Nucleus accumbens (tissue), 56 donors: Measurements from ENCODE around the gene HNRNPA2B1.

Source experiments
- DNase-seq, 56 donors: peaks; one replicate each; lab custom pipeline; 2025; lab: John Stamatoyannopoulos, UW

Gene HNRNPA2B1

DNA sequence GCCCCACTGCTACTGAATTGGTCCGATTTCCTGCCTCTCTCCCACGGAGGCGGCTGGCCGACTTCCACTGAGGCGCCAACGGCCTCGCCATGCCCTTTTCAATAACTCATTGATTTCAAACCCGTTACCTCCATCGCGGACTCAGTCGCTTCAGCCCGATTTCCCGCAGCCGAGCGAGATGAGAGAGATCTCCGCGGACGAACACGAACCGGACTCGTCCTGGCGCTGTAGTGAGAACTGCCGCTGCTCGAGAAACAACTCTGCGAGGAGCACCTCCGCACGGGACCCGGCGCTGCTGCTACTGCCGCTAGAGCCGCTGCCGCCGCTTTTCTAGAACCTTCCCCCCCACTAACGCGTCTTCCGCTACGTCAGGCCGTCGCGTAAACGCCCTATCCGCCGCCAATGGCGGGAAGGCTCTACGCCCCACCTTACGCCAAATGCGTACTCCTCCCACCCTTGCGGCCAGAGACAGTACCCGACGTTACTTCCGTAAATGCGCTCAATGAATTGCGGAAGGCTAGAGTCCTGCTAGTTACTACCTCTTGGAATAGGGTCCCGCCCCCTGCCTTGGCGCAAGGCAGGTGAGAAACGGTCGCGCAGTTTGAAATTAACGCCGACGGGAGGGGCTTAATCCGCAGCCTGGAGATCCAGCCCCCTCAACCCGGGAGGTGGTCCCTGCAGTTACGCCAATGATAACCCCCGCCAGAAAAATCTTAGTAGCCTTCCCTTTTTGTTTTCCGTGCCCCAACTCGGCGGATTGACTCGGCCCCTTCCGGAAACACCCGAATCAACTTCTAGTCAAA is at the start of gene HNRNPA2B1:
TSS of gene HNRNPA2B1 (minus strand) at position 303 of the 803 bp plus-strand sequence. CDS start at position 134, 169 bp downstream.
- peak; percentile 89 to 99 (median 96) for DNase-seq

GRCh38 chr7:26250239-26250638 is 49.7 kb upstream of the HNRNPA2B1 start:
- DNase-seq: no peak

DNA sequence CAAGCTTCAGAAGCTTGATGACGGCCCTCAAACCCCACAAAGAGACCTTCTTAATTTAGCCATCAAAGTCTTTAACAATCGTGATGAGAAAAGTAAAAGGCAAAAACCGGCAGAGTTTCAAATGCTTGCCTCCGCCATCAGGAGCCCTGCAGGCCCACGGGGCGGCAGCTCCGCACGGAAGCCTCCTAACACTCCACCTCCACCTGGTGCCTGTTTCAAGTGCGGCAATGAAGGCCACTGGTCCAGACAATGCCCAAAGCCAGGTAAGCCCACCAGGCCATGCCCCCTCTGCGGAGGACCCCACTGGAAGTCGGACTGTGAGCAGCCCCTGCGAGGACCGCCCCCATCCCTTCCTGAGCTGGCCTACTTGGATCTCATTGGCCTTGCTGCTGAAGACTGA is 44.6 kb upstream of the HNRNPA2B1 start:
- no peak for DNase-seq

DNA sequence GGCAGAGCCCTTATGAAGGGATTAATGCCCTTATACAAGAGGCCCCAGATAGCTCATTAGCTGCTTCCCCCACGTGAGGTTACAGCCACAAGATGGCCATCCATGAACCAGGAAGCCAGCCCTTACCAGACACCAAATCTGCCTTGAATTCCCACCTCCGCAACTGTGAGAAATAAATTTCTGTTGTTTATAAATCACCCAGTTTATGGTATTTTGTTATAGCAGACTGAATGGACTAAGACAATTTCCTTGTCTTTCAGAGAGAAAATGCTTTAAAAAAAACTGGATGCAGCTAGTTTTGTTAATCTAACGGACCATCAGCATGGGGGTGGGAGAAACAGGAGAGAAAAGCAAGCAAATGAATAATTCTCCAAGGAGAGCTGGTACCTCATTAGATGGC is 37.5 kb upstream of the HNRNPA2B1 start:
- DNase-seq: no peak

DNA sequence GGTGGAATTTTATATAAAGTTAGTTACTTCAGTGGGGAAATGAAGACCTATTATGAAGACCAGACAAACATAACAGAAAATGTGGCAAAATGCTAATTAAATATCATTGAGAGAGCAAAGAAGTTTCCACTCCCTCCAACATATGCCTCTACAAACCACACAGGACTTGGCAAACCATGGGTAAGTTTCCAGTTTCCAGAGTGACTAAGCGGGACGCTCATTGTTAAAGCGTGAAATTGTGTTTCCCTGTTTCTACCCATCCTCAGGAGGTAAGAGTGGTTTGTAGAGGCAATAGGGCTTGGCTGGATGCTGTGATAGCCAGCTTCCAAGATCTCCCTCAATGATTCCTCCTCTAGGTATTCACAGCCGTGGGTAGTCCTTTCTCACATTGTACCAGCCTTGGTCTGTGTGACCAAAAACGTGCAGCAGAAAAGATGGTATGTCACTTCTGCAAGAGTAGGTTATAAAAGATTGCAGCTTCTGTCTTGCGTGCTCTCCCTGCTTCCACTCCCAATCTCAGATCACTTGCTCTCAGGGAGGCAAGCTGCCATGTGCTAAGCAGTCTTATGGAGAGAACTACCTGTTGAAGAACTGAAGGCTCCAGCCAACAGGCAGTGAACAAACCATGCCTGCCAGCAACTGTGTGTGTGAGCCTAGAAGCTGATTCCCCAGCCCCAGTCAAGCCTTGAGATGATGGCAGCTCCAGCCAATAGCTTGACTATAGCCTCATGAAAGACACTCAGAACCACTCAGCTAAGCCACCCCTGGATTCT is 36.7 kb upstream of the HNRNPA2B1 start:
- no peak for DNase-seq

GRCh38 chr7:26233902-26234511 is 33.5 kb upstream of the HNRNPA2B1 start:
- no peak for DNase-seq

DNA sequence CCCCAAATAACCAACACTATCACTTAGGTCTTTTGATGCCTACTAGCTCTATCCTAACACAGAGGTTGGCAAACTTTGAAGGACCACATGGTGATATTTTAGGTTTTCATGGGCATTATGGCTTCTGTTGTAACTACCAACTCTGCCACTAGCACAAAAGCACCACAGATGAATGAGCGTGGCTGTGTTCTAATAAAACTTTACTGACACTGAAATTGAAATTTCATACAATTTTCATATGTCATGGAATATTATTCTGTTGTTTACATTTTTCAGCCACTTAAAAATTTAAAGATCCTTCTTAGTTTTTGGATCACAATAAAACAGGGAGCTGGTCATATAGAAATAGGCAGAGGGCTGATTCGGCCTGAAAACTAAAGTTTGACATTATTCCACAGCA is 27.4 kb upstream of the HNRNPA2B1 start:
- no peak for DNase-seq

DNA sequence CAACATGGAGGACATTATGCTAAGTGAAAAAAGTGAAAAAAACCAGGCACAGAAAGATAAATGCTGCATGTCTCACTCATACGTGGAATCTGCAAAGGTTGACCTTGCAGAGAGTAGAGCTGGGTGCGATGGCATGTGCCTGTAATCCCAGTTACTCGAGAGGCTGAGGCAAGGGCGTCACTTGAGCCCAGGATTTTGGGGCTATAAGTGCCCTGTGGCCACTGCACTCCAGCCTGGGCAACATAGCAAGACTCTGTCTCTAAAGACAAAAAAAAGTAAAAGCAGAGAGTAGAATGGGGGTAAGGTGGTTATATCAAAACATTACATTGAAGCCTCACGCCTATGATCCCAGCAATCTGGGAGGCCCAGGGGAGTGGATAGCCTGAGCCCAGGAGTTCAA is 23.8 kb upstream of the HNRNPA2B1 start:
- no peak for DNase-seq

DNA sequence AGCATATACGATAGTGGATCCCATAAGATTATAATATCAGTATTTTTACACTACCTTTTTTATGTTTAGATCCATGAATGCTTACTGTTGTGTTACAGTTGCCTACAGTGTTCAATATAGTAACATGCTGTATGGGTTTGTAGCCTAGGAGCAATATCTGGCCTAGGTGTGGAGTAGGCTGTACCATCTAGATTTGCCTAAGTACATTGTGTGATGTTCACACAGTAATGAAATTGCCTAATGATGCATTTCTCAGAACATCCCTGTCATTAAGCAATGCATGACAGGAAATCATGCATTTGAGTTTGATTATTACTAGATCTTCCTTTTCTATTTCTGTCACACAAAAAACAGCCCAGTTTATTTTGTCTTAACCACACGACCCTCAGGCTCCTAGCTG is 15.5 kb upstream of the HNRNPA2B1 start:
- no peak for DNase-seq

DNA sequence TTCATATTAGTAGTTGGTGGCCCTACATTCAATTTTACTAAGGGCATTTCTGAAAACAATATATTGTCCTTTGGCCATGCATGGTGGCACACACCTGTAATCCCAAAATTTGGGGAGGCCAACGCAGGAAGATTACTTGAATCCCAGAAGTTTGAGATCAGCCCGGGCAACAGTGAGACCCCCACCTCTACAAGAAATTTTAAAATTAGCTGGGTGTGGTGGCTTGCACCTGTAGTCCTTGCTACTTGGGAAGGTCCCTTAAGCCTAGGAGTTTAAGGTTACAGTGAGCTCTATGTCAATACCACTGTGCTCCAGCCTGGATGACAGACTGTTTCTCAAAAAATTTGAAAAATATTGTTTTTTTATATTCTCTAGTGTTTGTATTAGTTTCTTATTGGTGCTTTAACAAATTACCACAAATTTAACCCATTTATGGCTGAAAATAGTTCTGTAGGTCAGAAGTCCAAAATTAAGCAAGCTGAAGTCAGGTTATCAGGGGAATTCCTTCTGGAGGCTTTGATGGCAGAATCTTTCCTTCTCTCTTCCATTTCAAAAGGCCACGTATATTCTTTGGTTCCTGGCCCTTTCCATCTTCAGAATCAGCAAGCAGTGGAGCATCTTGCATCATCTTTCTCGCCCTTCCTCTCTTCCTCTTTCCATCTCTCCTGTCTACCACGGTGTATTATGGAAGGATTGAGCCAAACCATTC is 13.4 kb upstream of the HNRNPA2B1 start:
- DNase-seq: no peak

GRCh38 chr7:26212921-26213718 is 12.6 kb upstream of the HNRNPA2B1 start:
- DNase-seq: no peak

DNA sequence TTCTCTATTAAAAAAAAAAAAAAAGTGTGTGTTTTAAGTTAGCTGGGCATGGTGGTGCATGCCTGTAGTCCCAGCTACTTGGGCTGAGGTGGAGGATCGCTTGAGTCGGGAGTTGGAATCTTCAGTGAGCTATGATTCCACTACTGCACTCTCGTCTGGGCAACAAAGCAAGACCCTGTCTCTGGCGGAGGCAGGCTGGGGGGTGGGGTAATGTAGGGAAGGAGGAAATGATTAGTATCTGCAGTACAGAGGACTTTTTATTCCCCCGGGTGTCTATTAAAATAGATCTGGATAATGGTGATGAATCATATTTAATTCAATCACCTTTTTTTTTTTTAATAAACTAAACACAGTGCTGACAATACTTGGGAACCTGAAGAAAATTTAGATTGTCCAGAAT is 7.5 kb upstream of the HNRNPA2B1 start:
- DNase-seq: peak in 9 of 56 donors; percentile 3 to 24 (median 8)

DNA sequence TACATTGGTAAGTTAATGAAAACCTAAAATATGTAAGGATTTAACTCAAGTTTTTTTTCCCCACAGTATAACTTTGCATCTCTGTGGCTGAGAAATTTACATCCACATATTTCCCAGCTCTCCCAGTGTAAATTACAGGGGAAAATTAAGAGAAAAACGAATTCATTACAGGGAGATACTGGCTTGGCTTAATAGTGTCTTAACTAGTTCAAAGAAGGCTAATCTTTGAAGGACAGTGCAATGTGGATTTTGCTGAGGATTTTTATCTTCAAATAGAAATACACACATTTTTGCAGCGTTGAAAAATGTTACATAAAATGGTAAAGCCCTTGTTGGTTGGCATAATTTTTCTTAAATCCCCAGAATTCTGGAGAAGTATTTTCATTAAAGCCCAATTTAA is 2.5 kb upstream of the HNRNPA2B1 start:
- no peak for DNase-seq

- DNase-seq: peak in 43 of 56 donors; percentile 20 to 82 (median 62)
Measured at GRCh38 chr7:26202019-26202990, 1.8 kb upstream of the HNRNPA2B1 start.

DNA sequence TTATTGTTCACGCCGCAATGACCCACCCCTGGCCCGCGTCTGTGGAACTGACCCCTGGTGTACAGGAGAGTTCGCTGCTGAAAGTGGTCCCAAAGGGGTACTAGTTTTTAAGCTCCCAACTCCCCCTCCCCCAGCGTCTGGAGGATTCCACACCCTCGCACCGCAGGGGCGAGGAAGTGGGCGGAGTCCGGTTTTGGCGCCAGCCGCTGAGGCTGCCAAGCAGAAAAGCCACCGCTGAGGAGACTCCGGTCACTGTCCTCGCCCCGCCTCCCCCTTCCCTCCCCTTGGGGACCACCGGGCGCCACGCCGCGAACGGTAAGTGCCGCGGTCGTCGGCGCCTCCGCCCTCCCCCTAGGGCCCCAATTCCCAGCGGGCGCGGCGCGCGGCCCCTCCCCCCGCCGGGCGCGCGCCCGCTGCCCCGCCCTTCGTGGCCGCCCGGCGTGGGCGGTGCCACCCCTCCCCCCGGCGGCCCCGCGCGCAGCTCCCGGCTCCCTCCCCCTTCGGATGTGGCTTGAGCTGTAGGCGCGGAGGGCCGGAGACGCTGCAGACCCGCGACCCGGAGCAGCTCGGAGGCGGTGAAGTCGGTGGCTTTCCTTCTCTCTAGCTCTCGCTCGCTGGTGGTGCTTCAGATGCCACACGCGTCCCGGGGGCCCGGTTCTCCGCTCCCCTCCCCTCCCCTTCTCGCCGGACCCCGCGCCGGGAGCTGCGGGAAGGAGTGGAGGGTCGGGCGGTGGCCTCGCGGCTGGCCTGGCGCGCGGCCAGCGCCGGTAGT is 887 bp upstream of the HNRNPA2B1 start, which contains the start of gene CBX3:
TSS of gene CBX3 (plus strand) at position 499 of the 772 bp plus-strand sequence. CDS start 1,254 bp downstream, outside the sequence.
- DNase-seq: peak in 54 of 56 donors; percentile 41 to 96 (median 84)

DNA sequence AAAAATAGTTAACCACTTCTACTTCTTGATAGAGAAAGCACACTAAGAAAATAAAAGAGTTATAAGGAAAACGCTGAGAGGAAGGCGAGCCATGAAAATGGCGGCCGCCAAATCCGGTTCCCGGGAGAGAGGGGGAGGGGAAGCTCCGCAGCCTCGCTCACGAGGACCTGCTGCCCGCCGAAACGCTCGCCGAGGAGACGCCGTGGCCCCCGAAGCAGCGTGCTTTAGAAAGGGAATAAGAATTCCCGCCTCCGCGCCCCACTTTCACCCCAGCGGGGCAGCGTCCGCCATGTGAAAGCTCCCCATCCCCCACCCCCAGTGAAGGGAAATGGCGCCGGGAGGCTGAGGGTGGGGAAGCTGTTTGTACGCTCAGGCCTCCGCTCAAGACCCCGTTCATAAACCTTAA is 505 bp downstream of the HNRNPA2B1 start:
- DNase-seq: peak in 52 of 56 donors; percentile 9 to 92 (median 72)

- DNase-seq: peak in 47 of 56 donors; percentile 15 to 83 (median 53)
Measured at GRCh38 chr7:26199301-26200037, 1.1 kb downstream of the HNRNPA2B1 start.
